ENCODE measurements around the gene SH3D19.

The SH3D19 gene

GRCh38 chr4:151228189-151229119, 97.0 kb downstream of the SH3D19 start:
- no peak for DNase-seq (ENCODE audit: low spot score)

DNA sequence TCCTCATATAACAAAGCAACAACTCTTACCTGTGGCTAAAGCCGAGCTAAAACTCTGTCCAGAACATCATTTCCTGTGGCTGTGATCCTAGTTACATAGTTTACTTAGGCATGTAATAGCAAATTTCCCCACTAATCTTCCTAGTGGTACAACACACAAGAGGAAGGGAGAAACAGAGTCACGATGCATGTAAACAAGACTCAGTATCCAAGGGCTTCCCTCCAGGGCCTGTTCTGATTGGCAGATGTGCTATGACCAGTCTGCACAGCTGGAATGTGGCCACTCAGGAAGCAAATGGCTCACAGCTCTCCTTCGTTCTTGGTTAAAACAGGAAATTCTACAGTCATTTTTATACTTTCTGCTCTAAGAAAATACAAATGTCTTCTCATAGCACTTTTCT, 97.7 kb downstream of the SH3D19 start:
- DNase-seq (ENCODE audit: low spot score), result no peak

DNA sequence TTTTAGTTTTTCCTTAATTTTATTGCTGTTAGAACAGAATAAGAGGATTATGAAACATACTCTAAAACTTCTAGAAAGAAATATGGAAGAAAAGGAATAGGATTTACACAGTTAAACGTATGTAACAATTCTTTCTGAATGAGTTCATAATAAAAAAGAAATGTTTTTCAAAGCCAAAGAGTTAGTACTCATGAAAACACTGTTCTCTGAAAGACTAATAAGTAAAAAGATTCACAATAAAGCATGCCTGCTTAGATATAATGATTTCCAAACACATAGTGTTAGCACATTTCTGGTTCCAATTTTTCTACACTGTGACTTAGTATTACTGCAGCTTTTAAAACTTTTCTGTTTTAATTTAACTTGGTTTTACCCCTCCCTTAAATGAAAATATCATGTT, 98.2 kb downstream of the SH3D19 start:
- DNase-seq (ENCODE audit: low spot score), result no peak

DNA sequence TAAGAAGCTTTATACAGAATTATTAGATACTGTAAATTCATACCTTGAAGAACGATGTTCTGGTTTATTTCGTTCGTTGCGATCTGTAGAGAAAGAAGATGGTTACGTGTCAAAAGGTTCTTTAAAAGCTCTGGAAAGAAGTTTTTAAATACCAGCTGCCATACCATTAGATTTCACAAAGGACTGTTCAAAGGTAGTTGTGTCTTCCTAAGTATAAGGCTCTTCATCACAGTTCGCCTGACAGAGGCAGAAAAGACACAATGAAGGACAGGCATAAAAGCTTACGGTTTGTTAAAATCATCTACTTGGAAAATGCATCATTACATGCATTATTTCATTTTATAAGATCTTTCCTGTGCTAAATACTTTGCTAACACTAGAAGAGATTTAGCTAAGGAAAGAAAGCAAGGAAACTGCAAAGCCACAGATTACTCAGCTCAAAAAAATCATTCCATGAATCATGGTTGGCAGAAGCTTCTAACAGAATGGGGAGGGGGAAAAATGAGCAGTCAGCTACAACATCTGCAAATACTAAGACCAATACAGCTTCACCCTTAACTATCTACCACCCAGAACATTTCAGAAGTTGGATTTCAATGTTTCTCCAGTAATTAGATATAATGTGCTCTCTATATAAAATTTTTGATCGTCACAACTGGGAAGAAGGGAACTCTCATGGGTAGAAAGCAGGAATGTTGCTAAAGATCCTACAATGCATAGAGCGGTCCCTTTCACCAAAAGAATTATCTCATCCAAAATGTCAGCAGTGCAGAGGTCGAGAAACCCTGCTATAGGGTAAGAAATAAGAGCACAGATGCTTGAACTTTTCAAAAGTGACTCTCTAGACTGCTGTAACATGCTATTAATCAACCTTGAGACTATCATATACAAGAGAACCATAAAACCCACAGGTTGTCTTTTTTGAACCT, 99.1 kb downstream of the SH3D19 start:
- no peak for DNase-seq (ENCODE audit: low spot score)

DNA sequence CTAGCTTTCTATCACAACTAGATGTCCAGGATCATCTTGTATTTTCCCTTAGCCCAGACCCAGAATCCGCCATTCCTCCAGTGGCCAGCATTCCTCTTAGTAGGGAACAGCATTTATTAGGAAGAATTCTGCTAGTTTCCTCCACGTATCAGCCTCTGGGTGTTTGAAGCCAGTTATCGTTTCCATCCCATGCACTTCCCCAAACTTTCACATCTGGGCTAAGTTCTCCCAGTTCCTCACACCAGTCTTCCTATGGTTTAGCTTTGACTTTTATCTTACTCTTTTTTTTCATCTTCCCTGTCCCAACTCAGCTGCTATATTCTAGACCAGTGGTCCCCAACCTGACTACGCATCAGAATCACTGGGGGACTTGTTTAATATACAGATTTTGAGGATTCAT, 101.9 kb downstream of the SH3D19 start:
- no peak for DNase-seq (ENCODE audit: low spot score)

DNA sequence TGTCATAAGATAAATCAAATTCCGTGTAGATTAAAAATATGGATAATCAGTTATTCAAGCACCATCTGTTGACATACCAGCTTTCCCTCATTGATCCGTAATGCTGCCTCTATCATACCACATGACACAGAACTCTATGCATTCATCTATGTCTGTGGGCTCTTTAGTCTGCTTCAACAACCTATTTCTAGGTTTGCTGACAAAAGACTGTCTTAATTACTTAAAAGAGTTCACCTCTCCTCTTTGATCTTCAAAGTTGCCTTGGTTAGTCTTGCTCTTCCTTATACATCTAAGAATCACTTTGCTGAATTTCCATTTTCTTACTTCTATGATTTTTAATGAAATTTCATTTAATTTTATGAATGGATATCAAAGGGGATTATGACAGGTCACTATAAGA, 105.5 kb downstream of the SH3D19 start:
- no peak for DNase-seq (ENCODE audit: low spot score)

DNA sequence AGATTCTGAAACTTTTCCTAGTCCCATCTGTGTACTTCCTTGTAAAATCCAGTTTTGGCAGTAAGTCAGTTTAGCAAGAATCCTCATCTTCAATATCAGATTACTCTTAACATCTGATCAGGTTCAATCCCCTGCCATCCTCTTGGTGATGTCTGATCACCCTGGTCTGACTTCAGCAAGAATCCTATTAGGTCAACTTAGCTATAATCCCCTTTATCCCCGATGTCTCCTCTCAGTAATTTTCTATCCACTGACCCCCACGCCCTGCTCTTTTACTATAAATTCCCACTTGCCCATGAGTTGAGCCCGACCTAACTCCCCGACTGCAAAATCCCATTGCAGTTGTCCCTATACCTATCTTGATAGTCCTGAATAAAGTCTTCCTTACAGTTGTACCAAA, 106.3 kb downstream of the SH3D19 start:
- DNase-seq (ENCODE audit: low spot score), result no peak

GRCh38 chr4:151218343-151218742, 107.1 kb downstream of the SH3D19 start:
- no peak for DNase-seq (ENCODE audit: low spot score)

DNA sequence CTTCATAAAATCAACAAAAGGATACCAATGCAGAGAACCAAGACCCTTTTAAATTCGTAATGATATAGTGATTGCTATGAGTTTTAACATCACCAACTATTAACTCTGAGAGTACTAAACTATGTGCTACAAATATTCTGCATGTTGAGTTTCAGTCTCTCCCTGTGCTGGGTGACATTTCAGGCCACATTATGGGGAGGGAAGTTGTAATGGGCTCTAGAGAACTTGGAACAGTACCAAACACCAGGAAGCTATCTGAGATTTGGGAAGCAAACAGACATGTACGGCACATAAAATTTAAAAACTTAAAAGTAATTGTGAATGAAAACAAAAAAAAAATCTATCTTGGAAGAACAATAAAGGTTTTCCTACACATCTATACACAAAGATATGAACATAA, 108.1 kb downstream of the SH3D19 start:
- no peak for DNase-seq (ENCODE audit: low spot score)

- DNase-seq (ENCODE audit: low spot score), result no peak
Observed at GRCh38 chr4:151215295-151215694, 110.1 kb downstream of the SH3D19 start.

DNA sequence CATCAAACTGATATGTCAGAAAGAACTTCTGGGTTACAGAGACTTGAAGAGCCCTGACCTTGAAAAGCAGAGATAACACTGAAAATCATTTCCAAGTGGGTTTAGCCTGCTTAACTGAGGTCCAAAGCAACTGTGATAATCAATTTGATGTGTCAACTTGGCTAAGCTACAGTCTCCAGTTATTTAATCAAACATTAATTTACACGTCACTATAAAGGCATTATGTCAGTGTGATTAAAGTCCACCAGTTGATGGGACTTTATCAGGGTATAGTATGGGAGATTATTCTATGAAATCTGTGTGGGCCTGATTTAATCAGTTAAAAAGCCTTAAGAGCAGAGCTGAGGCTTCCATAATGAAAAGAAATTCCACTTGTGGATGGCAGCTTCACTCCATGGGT, 117.5 kb downstream of the SH3D19 start:
- DNase-seq (ENCODE audit: low spot score), result no peak

- no peak for DNase-seq (ENCODE audit: low spot score)
Observed at GRCh38 chr4:151207186-151207585, 118.2 kb downstream of the SH3D19 start.

DNA sequence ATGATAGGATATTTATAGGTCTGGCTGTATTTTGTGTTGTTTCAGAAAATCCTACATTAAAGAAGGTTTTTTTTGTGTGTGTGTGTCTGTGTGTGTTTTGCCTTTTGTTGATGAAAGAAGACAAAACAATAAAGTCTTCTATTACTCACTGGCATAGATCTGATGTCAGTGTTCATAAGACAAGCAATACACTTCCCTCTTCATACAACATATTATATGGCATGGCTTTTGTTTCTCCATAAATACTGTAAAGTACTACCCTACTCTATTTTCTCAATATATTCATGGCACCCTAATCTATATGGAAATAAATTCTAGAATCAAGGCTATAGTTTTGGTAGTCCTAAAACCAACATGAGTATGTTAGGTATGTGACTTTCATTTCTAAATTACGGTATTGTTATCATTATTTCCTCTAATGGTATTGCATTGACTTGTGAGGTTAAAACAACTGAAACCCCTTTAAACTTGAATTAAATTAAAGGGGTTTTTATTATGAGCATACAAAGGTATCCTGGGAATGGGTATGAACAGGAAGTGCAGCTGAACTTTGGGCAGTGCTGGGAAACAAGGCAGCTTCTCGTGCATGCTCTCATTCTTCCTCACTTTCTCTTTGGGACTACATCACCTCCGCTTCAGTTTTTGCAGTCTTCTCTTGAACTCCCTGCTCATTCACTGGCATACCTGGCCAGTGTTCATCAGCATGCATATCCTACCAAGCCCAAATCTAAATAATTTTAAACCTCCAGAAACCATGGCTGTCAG, 119.0 kb downstream of the SH3D19 start:
- DNase-seq (ENCODE audit: low spot score), result no peak

DNA sequence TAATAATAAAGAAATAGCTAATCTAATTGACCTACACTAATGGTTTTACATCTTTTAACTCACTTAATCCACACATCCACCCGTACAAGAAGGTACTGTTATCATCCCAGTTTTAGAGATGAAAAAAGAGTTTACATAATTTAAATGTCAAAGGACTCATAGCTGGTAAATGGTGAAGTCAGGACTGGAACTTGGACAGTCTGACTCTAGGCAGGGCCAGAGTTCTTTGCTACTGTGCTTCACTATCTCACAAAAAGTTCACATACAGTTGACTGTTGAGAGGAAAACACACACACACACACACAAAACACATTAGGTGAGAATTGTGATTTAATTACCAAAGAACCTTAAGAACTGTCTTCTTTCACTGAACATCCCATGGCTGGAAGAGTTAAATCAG, 119.7 kb downstream of the SH3D19 start:
- no peak for DNase-seq (ENCODE audit: low spot score)

DNA sequence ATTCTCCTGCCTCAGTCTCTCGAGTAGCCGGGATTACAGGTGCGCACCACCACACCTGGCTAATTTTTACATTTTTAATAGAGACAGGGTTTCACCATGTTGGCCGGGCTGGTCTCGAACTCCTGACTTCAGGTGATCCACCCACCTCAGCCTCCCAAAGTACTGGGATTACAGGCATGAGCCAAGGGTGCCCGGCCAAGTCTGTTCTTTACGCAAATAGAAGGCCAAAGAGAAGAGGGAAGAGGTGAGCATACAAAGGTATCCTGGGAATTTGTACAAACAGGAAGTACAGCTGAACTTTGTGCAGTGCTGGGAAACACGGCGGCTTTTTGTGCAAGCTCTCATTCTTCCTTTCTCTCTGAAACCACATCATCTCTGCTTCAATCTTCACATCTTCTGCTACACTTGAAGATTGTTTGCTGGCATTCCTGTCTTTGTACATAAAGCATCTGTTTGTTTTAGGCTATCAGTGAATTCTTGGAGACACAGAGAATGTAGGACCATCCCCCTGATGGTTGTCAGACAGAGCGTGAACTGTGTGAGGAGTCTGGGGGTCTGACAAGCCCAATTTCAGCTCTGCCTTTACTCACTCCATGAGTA, 120.4 kb downstream of the SH3D19 start:
- DNase-seq (ENCODE audit: low spot score), result peak; percentile 24

DNA sequence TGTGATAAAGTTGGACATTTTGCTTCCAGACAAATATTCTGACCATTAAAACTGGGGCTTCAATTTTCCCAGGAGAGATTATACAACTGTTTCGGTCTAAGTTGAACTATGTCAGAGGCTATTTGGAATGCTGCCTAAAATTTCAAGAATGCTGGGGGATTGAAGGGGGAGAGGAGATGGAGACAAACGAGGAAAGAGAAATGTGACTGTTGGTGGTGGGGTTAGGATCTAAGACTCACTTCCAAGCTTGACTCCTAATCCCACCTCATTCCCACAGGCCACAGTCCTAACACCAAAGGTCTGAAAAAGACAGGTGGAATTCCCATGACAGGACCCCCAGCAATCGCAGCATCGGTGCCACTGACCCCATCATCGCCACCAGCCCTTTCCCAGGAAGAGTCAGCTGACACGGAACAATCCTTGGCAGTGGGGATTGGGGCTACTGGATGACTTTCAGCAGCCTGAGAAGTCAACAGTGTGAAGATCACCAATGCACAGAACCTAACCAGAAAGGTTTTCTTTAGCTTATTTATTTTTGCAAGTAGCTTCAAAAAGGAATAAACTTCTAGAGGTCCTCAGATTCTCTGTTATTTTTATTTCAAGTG, 122.5 kb downstream of the SH3D19 start:
- no peak for DNase-seq (ENCODE audit: low spot score)

GRCh38 chr4:151202381-151202780, 123.0 kb downstream of the SH3D19 start:
- DNase-seq (ENCODE audit: low spot score), result no peak

- DNase-seq (ENCODE audit: low spot score), result no peak
Observed at GRCh38 chr4:151199319-151200190, 125.8 kb downstream of the SH3D19 start.

GRCh38 chr4:151198748-151199147, 126.7 kb downstream of the SH3D19 start:
- DNase-seq (ENCODE audit: low spot score), result no peak

GRCh38 chr4:151197247-151197646, 128.2 kb downstream of the SH3D19 start:
- no peak for DNase-seq (ENCODE audit: low spot score)

All from SK-N-DZ (cell line).